GM12864 (cell line): ENCODE results near the gene AAMDC.

Experiments used
- DNase-seq: peaks from one replicate; pipeline ENCODE4 v3.0.0-alpha.2; 2011; ENCODE audit warnings: low read depth
- H3K4me3 ChIP-seq: 2 replicates; pipeline ENCODE4 v1.5.1; 2011; ENCODE audit warnings: mild to moderate bottlenecking, low read depth, low read length, control low read depth
- CTCF ChIP-seq: IDR thresholded peaks from 2 replicates; pipeline ENCODE4 v1.5.1; 2011; ENCODE audit warnings: low read depth, mild to moderate bottlenecking, moderate library complexity, low read length, control low read depth, inconsistent platforms; ENCODE audit errors: missing control alignments

Gene AAMDC

GRCh38 chr11:77820565-77821348 lies at the start of gene AAMDC, which contains the start of gene RSF1:
Gene AAMDC (plus strand): TSS chr11:77821144. CDS start chr11:77842497, 21,353 bp downstream.
Gene RSF1 (minus strand): TSS chr11:77820722. CDS start chr11:77820714, 8 bp downstream.
- H3K4me3 ChIP-seq: peak within 1 kb of the TSS; percentile 99
- peak; percentile 94 for DNase-seq
- TF ChIP-seq CTCF: peak; percentile 76

- no peak for TF ChIP-seq CTCF
- DNase-seq: no peak
- H3K4me3 ChIP-seq: no peak overlapping the region
Observed at GRCh38 chr11:77775936-77776335, 45.0 kb upstream of the AAMDC start.

- H3K4me3 ChIP-seq: no peak overlapping the region
- no peak for DNase-seq
- peak; percentile 16 for TF ChIP-seq CTCF
Observed at GRCh38 chr11:77776455-77776854, 44.5 kb upstream of the AAMDC start.

GRCh38 chr11:77778118-77778517 lies 42.8 kb upstream of the AAMDC start:
- no peak for TF ChIP-seq CTCF
- no peak overlapping the region for H3K4me3 ChIP-seq
- no peak for DNase-seq

- DNase-seq: no peak
- no peak overlapping the region for H3K4me3 ChIP-seq
- no peak for TF ChIP-seq CTCF
Observed at GRCh38 chr11:77778549-77778948, 42.4 kb upstream of the AAMDC start.

- H3K4me3 ChIP-seq: no peak overlapping the region
- no peak for DNase-seq
- TF ChIP-seq CTCF: no peak
Observed at GRCh38 chr11:77779935-77780334, 41.0 kb upstream of the AAMDC start.

- TF ChIP-seq CTCF: no peak
- H3K4me3 ChIP-seq: no peak overlapping the region
- no peak for DNase-seq
Observed at GRCh38 chr11:77783025-77783424, 37.9 kb upstream of the AAMDC start.
